Bronchus fibroblast of lung (primary cell): Measurements from ENCODE around the gene CROCC. TPM values are rescaled to one million over a fixed set of nuclear protein-coding genes. Genes with fewer than 3 reads are reported as not detected.

ENCODE experiments used
- total RNA-seq: library from RNA; depleted of rRNA; stranded (reverse); fragments of >200 nt; gene quantifications from 2 replicates; pipeline ENCODE4 v1.2.3, GENCODE V29; 2015

CROCC gene, protein sequence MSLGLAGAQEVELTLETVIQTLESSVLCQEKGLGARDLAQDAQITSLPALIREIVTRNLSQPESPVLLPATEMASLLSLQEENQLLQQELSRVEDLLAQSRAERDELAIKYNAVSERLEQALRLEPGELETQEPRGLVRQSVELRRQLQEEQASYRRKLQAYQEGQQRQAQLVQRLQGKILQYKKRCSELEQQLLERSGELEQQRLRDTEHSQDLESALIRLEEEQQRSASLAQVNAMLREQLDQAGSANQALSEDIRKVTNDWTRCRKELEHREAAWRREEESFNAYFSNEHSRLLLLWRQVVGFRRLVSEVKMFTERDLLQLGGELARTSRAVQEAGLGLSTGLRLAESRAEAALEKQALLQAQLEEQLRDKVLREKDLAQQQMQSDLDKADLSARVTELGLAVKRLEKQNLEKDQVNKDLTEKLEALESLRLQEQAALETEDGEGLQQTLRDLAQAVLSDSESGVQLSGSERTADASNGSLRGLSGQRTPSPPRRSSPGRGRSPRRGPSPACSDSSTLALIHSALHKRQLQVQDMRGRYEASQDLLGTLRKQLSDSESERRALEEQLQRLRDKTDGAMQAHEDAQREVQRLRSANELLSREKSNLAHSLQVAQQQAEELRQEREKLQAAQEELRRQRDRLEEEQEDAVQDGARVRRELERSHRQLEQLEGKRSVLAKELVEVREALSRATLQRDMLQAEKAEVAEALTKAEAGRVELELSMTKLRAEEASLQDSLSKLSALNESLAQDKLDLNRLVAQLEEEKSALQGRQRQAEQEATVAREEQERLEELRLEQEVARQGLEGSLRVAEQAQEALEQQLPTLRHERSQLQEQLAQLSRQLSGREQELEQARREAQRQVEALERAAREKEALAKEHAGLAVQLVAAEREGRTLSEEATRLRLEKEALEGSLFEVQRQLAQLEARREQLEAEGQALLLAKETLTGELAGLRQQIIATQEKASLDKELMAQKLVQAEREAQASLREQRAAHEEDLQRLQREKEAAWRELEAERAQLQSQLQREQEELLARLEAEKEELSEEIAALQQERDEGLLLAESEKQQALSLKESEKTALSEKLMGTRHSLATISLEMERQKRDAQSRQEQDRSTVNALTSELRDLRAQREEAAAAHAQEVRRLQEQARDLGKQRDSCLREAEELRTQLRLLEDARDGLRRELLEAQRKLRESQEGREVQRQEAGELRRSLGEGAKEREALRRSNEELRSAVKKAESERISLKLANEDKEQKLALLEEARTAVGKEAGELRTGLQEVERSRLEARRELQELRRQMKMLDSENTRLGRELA (N-terminal part only)
- total RNA-seq: 12.0 and 14.5 TPM in 2 replicates

GRCh38 chr1:16921391-16922185, at the start of gene CROCC:
Gene CROCC, plus strand, starts transcription at chr1:16921931. Its CDS starts 88 bp downstream, at chr1:16922019.

GRCh38 chr1:16895598-16896315, 26.0 kb upstream of the CROCC start, which contains the start of gene RNU1-2:
Gene RNU1-2, plus strand, starts transcription at chr1:16895980.

GRCh38 chr1:16980473-16981268, 58.9 kb downstream of the CROCC start, which contains the start of gene MFAP2:
Gene MFAP2, minus strand, starts transcription at chr1:16980620. Its CDS starts 2,347 bp downstream, at chr1:16978273.

GRCh38 chr1:17011439-17012307, 89.9 kb downstream of the CROCC start, which contains the start of gene ATP13A2:
Gene ATP13A2, minus strand, starts transcription at chr1:17011928. Its CDS starts 190 bp downstream, at chr1:17011738.

Other genes with a start within 250 kb of the CROCC start
- under 0.01 TPM in 1 of 2 replicates, not detected in the other for gene RNU1-4, start 181.4 kb upstream of the CROCC start, total RNA-seq
- under 0.01 TPM in 1 of 2 replicates, not detected in the other for gene RNU1-2, start 26.0 kb upstream of the CROCC start, total RNA-seq
- gene MFAP2, start 58.7 kb downstream of the CROCC start, total RNA-seq: 26.4 and 28.5 TPM in 2 replicates
- 12.8 and 21.1 TPM in 2 replicates for gene ATP13A2, start 90.0 kb downstream of the CROCC start, total RNA-seq
- gene SDHB, start 132.1 kb downstream of the CROCC start, total RNA-seq: 166 and 169 TPM in 2 replicates
- gene PADI2, start 197.5 kb downstream of the CROCC start, total RNA-seq: under 0.01 TPM in 1 of 2 replicates, not detected in the other